ENCODE measurements around the gene PTPRR.

Gene PTPRR

GRCh38 chr12:70619471-70620152 is 300.9 kb downstream of the PTPRR start:
- no peak overlapping the region for H3K4me3 ChIP-seq (ENCODE audit: low read depth, low read length)
- no peak for TF ChIP-seq CTCF (IDR thresholded peaks at IDR 0.05; ENCODE audit: insufficient read depth, low read length, missing control alignments)
- no peak for DNase-seq (ENCODE audit: low read depth, low spot score)
- ChIA-PET POLR2A (interaction anchor here (1.0 kb wide), 1 partner anchor 20 kb away, joined by 4 read pairs; no protein-coding TSS in a partner anchor), CTCF (interaction anchor here (0.6 to 1.7 kb wide), 4 partner anchors 9 to 110 kb away, joined by 3 to 4 read pairs (median 4); no protein-coding TSS in a partner anchor)

- no peak for DNase-seq (ENCODE audit: low read depth, low spot score)
- H3K4me3 ChIP-seq (ENCODE audit: low read depth, low read length) = no peak overlapping the region
- ChIA-PET CTCF (interaction anchor here (1.0 kb wide), 1 partner anchor 111 kb away, joined by 3 read pairs; no protein-coding TSS in a partner anchor), POLR2A (no interaction called here)
- no peak for TF ChIP-seq CTCF (IDR thresholded peaks at IDR 0.05; ENCODE audit: insufficient read depth, low read length, missing control alignments)
Observed at GRCh38 chr12:70618371-70618770, 302.2 kb downstream of the PTPRR start.

- POLR2A ChIA-PET = no interaction called here
- CTCF ChIA-PET = no interaction called here
- no peak overlapping the region for H3K4me3 ChIP-seq (ENCODE audit: low read depth, low read length)
- DNase-seq (ENCODE audit: low read depth, low spot score) = no peak
- no peak for TF ChIP-seq CTCF (IDR thresholded peaks at IDR 0.05; ENCODE audit: insufficient read depth, low read length, missing control alignments)
Observed at GRCh38 chr12:70617450-70617849, 303.1 kb downstream of the PTPRR start.

- ChIA-PET CTCF (interaction anchor here (1.2 kb wide), 1 partner anchor 9 kb away, joined by 4 read pairs; no protein-coding TSS in a partner anchor), POLR2A (no interaction called here)
- no peak for TF ChIP-seq CTCF (IDR thresholded peaks at IDR 0.05; ENCODE audit: insufficient read depth, low read length, missing control alignments)
- no peak for DNase-seq (ENCODE audit: low read depth, low spot score)
- H3K4me3 ChIP-seq (ENCODE audit: low read depth, low read length) = no peak overlapping the region
Observed at GRCh38 chr12:70615174-70615866, 305.2 kb downstream of the PTPRR start.

- no peak for TF ChIP-seq CTCF (IDR thresholded peaks at IDR 0.05; ENCODE audit: insufficient read depth, low read length, missing control alignments)
- POLR2A ChIA-PET = no interaction called here
- peak overlapping the region; percentile 59 for H3K4me3 ChIP-seq (ENCODE audit: low read depth, low read length)
- CTCF ChIA-PET = interaction anchor here (0.6 to 1.5 kb wide), 8 partner anchors 8 to 730 kb away, joined by 3 to 4 read pairs (median 4); no protein-coding TSS in a partner anchor
- no peak for DNase-seq (ENCODE audit: low read depth, low spot score)
Observed at GRCh38 chr12:70609739-70610491, 310.6 kb downstream of the PTPRR start.
